CD1c-positive myeloid dendritic cell (primary cell): Measurements from ENCODE around the gene IMP4.
A peak's percentile ranks its signal among the peaks of the same experiment; 100 is the strongest.

Source experiments
- DNase-seq: peaks from one replicate; pipeline ENCODE4 v3.0.0-alpha.2; 2016; ENCODE audit errors: extremely low spot score

Gene IMP4

DNA sequence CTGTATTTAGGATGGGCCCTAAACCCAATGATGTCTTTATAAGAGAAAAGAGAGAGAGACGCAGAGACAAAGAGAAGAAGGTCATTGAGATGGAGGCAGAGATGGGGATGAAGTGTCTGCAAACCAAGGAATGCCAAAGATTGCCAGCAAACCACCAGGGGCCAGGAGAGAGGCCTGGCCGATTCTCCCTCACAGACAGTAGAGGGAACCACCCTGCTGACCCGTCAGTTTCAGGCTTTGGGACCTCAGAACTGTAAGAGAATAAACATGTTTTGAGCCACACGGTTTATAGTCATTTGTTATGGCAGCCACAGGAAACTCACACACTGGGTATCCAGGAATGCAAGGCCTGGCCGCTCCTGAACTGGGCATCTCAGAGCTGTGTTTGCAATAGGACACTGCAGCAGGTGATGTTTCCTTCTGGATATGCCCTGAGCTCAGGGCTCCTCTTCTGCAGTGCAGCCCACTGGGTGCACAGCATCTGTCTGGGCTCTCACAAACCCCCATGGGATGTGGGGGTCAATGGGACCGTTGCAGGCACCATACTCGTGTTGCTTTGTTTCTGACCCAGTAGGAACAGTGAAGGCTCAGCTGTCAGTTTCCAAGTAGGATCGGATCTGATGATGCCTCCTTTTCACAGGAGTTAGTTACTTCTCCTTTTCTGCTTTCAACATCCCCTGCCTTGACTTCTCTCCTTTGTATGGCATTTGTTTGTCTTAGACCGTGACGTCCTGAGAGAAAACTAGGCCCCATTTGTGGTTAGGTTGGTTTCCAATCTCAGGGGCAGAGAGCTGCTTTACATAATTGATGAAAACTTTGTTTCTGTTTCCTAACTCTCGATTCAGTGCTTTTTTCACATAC is 34.0 kb downstream of the IMP4 start:
- no peak for DNase-seq

DNA sequence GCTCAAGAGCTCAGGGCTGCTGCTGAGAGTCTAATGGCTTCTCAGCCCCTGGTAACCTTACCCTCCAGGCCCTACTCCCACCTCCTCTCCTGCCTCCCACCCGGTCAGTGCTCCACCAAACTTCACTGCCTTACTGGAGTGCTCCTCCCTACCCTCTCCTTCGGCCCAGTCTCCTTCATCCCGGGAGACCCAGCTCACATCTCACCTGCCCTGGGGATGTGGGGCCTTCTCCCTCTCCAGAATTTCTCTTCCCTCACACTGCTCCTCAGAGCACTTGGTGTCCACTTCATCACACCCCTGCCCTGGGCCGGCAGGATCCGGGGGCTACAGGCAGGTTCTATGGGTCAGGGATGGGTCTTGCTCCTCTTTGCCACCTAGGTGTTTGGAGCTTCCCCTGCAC is 34.8 kb downstream of the IMP4 start:
- DNase-seq, result no peak

GRCh38 chr2:130378206-130378897 is 35.7 kb downstream of the IMP4 start:
- DNase-seq, result no peak

DNA sequence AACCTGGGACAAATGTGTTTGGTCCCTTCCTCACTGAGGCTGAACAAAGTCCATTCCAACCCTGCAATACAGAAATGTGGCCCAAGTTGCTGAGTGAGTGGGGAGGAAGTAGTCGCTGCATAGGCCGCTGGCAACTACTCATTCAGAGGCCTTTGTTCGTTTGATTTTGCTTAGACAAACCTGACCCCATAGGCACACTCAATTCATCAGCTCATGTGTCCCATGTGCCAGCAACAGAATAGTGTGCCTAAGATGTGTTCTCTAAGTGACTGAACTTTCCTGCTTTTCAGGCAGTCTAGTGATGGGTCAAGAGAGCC is 36.2 kb downstream of the IMP4 start:
- no peak for DNase-seq

DNA sequence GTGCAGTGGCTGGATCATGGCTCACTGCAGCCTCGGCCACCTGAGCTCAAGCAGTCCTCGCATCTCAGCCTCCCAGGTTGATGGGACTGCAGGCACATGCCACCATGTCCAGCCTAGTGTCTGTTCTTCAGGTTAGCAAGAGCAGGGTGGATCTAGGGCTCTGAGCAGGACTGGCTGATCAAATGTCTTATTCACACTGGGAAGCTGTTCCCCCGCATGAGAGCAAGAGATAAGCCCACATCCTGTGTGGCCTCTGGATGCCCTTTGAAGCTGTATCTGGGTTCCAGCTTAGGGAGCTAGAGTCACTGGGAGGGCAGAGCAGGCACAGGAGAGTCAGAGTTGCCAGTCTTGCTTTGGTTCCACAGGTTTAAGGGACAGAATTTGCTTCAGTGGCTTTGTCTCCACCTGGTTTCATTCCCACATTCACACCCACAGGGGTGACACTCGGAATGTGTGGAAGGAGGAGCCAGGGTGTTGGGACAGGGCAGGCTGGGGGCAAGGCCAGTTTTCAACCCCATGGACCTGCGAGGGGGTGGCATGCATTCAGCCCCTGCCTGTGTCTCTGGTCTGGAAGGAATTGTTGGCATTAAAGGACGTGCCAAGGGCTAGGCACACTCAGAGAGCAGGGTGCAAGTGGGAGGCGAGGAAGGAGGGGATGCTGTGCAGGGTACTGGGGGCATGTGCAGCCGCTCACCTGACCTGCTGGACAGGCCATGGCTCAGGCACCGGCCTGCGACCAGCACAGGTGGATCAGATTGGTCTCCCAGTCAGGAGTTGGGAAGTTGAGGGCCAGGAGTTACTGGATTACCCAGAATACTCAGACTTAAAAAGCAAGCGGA is 37.6 kb downstream of the IMP4 start:
- no peak for DNase-seq

GRCh38 chr2:130381145-130381544 is 38.4 kb downstream of the IMP4 start:
- DNase-seq, result no peak

DNA sequence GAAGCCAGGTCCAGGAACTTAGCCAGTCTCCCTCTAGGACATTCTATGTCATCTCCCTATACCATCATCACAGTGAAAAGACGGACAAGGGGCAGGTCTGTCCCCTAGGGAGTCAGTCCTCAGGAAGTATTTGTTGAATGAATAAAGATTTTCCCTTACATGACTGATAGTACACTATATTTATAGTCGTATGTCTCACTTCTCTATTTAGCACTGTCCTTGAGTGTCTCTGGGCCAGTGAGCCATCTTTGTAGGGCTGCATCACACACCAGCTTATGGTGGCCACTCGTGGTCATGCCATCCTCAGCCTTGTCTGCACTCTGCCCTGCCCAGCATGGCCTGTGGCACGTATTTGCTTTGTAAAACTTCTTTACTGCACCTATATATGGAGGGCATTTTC is 38.9 kb downstream of the IMP4 start:
- no peak for DNase-seq

GRCh38 chr2:130382313-130382917 is 39.7 kb downstream of the IMP4 start:
- no peak for DNase-seq

GRCh38 chr2:130385709-130386108 is 43.0 kb downstream of the IMP4 start:
- peak; percentile 63 for DNase-seq

GRCh38 chr2:130387071-130387400 is 44.3 kb downstream of the IMP4 start:
- DNase-seq, result no peak

- DNase-seq, result no peak
Measured at GRCh38 chr2:130387804-130388203, 45.1 kb downstream of the IMP4 start.

GRCh38 chr2:130388221-130388907 is 45.7 kb downstream of the IMP4 start:
- DNase-seq, result no peak

GRCh38 chr2:130389358-130389757 is 46.7 kb downstream of the IMP4 start:
- peak; percentile 68 for DNase-seq

GRCh38 chr2:130389783-130390182 is 47.1 kb downstream of the IMP4 start:
- no peak for DNase-seq

- peak; percentile 75 for DNase-seq
Measured at GRCh38 chr2:130390460-130391057, 47.9 kb downstream of the IMP4 start.

DNA sequence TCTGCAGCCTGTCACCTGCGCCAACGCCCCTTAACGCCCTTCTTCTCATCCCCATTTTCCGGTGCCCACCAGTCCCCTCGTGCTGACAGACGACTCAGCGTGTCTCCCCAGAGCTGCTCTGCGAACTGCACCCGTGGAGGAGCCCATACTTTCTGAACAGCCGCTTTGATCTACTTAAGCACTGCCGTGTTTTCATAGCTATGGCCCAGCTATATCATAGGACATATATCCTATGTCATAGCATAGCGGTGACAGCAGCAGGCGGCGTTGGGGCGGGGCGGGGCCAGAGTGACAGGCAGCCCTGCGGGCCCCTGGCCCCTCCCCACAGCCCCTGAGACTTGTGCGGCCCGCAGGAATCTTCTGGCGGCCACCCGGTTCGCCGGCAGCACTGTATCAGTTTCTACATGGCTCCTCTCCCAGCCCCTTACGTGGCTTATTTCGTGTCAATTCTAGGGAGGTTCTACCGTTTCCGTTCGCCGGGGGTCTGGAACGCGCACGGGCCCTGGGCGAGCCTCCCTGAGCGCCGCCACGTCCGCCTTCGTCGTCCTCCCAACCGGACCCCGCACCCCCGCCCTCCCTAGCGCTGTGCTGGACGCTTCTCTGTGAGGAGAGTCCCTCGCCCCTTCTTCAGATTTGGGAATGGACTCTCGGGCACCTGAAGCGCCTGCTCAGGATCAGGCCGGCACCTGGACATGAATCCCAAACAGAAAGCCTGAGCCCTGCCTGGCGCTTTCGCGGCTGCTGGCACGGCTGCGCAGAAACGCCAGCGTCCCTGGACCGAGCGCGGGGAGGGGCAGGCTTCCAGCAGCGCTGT is 48.6 kb downstream of the IMP4 start:
- DNase-seq, result peak; percentile 65

- no peak for DNase-seq
Measured at GRCh38 chr2:130391872-130392670, 49.4 kb downstream of the IMP4 start.

DNA sequence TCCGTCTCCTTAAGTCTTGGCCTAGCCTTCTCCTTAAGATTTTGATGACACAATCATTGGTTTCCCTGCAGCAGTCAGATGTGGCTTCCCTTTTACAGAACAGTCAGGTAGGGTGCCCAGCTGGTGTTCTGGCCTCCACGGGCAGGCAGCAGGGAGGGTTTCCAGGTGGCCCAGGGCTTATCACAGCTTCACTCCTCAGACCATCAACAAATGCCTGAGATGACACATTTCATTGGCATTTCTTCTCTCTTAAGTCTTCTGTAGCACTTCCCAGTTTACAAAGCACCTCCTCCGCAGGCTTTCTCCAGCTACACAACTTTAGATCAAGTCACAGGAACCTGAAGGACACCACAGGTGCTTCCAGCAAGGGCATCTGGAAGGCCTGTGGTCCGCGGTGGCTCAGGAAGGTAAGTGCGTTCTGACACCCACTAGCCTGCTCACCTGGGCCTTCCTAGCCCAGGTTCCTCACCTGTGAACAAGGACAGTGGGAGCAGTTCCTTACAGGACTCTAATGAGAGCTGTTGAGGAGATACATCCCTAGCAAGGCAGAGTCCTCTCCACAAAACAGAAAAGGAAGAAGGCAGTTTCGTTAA is 50.7 kb downstream of the IMP4 start:
- no peak for DNase-seq
